SK-N-SH (cell line): Measurements from ENCODE around the gene ATP13A3.

Experiments
- FOSL2 ChIP-seq: IDR thresholded peaks from 2 replicates; pipeline ENCODE4 v1.4.0; 2012; ENCODE audit warnings: low read depth, mild to moderate bottlenecking, moderate library complexity, borderline replicate concordance
- MXI1 ChIP-seq: IDR thresholded peaks from 2 replicates; pipeline ENCODE4 v1.6.1; 2012; ENCODE audit warnings: mild to moderate bottlenecking, low read depth, low read length, improper control_type of control experiment
- POLR2AphosphoS5 ChIP-seq: IDR thresholded peaks from 2 replicates; pipeline ENCODE4 v1.6.1; 2012; ENCODE audit warnings: low read depth, low read length
- RAD21 ChIP-seq: IDR thresholded peaks from 2 replicates; pipeline ENCODE4 v1.6.1; 2012; ENCODE audit warnings: mild to moderate bottlenecking, low read length
- TF ChIP-seq, protein P1 (sequence below): fragments of 200-600 bp; sonication (generic); IDR thresholded peaks from 2 replicates; pipeline ENCODE4 v1.6.1; 2017; ENCODE audit warnings: antibody characterized with exemption, mild to moderate bottlenecking, moderate library complexity
- TF ChIP-seq, protein P2 (sequence below): IDR thresholded peaks from 2 replicates; pipeline ENCODE4 v1.6.1; 2012; ENCODE audit warnings: mild to moderate bottlenecking, low read depth, low read length, moderate library complexity
- TF ChIP-seq, protein P3 (sequence below): IDR thresholded peaks from 2 replicates; pipeline ENCODE4 v1.4.0; 2012; ENCODE audit warnings: low read depth, borderline replicate concordance

- TF ChIP-seq POLR2AphosphoS5 (no peak), MXI1 (no peak), RAD21 (no peak), FOSL2 (no peak)
- TF ChIP-seq, protein P1, sequence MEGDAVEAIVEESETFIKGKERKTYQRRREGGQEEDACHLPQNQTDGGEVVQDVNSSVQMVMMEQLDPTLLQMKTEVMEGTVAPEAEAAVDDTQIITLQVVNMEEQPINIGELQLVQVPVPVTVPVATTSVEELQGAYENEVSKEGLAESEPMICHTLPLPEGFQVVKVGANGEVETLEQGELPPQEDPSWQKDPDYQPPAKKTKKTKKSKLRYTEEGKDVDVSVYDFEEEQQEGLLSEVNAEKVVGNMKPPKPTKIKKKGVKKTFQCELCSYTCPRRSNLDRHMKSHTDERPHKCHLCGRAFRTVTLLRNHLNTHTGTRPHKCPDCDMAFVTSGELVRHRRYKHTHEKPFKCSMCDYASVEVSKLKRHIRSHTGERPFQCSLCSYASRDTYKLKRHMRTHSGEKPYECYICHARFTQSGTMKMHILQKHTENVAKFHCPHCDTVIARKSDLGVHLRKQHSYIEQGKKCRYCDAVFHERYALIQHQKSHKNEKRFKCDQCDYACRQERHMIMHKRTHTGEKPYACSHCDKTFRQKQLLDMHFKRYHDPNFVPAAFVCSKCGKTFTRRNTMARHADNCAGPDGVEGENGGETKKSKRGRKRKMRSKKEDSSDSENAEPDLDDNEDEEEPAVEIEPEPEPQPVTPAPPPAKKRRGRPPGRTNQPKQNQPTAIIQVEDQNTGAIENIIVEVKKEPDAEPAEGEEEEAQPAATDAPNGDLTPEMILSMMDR, result no peak
- TF ChIP-seq, protein P2, sequence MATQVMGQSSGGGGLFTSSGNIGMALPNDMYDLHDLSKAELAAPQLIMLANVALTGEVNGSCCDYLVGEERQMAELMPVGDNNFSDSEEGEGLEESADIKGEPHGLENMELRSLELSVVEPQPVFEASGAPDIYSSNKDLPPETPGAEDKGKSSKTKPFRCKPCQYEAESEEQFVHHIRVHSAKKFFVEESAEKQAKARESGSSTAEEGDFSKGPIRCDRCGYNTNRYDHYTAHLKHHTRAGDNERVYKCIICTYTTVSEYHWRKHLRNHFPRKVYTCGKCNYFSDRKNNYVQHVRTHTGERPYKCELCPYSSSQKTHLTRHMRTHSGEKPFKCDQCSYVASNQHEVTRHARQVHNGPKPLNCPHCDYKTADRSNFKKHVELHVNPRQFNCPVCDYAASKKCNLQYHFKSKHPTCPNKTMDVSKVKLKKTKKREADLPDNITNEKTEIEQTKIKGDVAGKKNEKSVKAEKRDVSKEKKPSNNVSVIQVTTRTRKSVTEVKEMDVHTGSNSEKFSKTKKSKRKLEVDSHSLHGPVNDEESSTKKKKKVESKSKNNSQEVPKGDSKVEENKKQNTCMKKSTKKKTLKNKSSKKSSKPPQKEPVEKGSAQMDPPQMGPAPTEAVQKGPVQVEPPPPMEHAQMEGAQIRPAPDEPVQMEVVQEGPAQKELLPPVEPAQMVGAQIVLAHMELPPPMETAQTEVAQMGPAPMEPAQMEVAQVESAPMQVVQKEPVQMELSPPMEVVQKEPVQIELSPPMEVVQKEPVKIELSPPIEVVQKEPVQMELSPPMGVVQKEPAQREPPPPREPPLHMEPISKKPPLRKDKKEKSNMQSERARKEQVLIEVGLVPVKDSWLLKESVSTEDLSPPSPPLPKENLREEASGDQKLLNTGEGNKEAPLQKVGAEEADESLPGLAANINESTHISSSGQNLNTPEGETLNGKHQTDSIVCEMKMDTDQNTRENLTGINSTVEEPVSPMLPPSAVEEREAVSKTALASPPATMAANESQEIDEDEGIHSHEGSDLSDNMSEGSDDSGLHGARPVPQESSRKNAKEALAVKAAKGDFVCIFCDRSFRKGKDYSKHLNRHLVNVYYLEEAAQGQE, result no peak
- TF ChIP-seq, protein P3, sequence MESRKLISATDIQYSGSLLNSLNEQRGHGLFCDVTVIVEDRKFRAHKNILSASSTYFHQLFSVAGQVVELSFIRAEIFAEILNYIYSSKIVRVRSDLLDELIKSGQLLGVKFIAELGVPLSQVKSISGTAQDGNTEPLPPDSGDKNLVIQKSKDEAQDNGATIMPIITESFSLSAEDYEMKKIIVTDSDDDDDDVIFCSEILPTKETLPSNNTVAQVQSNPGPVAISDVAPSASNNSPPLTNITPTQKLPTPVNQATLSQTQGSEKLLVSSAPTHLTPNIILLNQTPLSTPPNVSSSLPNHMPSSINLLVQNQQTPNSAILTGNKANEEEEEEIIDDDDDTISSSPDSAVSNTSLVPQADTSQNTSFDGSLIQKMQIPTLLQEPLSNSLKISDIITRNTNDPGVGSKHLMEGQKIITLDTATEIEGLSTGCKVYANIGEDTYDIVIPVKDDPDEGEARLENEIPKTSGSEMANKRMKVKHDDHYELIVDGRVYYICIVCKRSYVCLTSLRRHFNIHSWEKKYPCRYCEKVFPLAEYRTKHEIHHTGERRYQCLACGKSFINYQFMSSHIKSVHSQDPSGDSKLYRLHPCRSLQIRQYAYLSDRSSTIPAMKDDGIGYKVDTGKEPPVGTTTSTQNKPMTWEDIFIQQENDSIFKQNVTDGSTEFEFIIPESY, result no peak
These were observed 47.4 kb upstream of the ATP13A3 start for GRCh38 chr3:194534243-194534642.
